GM19438 (cell line): Measurements from ENCODE around the gene COL27A1.

ENCODE experiments used
- ATAC-seq: cut with Tn5 transposase; IDR thresholded peaks from one replicate; pipeline ENCODE4 v1.9.1; 2021; ENCODE audit warnings: low read depth; ENCODE audit not compliant: unreplicated experiment

Gene COL27A1

GRCh38 chr9:114280636-114281472 is 125.5 kb downstream of the COL27A1 start:
- ATAC-seq, result no peak

GRCh38 chr9:114281473-114282103 is 126.3 kb downstream of the COL27A1 start:
- no peak for ATAC-seq

GRCh38 chr9:114282104-114282485 is 126.8 kb downstream of the COL27A1 start:
- ATAC-seq, result no peak

DNA sequence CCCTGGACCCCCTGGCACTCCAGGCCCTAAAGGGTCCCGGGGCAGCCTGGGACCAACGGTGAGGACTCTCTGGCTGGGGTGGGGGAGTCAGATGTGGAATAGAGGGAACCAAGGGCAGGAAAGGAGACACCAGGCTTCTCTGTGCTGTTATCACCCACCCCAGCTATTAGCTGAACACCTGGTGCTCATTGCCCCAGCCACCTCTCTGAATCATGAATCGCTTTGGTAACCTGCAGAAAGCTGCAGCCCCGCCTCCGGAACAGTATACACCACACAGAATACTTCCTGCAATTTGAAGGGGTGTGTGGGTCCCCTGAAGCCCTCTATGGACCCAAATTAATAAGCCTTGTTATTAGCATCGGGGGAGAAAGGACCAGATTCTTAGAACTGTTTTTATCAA is 127.2 kb downstream of the COL27A1 start:
- no peak for ATAC-seq

GRCh38 chr9:114282926-114283325 is 127.6 kb downstream of the COL27A1 start:
- no peak for ATAC-seq

DNA sequence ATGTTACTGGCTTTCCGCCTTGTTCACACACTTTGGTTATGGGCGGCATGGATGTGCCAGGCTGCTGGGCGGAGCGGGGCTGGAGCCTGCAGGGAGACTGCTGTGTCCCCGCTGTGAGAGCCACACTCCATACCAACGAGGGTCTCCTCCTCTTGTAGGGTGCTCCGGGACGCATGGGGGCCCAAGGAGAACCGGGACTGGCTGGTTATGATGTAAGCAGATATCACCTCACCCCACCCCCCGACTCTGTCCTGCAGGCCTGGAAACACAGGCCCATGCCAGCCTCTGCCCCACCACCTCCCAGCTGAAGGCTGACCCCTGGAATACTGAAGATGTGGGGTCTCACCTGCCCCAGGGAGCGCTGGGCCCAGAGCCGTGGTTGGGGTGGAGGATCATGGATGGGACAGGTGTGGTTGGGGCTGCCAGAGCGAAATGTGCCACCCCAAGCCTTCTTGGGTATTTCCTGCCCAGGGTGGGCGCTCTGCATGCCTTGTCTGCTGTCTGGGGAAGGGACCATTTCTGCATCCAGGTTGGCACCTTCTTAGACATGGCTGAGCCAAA is 128.3 kb downstream of the COL27A1 start:
- no peak for ATAC-seq

GRCh38 chr9:114284316-114285060 is 129.2 kb downstream of the COL27A1 start:
- no peak for ATAC-seq

DNA sequence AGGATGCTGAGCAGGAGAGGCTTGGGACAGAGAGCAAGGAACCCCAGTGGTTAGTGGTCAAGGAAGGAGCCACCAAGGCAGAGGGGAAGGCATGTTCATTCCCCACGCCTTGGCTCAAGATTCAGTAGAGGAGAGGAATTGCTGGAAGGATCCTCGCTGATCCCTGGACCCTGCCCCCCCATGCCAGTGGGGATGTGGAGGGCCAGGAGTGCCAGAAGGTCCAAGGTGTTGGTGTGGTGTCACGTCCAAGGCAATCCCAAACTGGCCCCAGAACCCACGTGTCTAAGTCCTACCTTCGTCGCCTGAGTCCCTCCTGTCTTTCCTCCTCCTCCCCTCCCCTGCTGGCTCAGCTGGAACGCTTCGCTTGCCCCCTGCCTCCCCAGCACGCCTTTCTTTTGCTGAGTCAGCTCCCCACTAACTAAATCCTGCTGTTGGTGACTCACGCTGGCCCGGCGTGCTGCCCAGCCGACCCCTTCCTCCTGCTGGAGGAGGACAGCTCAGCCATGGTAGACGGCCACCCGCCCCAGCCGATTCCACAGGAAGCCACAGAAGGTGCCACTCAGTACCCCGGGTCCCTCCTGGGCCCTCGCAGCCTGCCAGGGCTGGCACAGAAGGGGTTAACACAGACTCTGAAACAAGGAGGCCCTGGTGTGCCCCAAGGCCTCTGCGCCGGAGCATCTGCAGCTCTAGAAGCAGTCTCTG is 130.0 kb downstream of the COL27A1 start:
- no peak for ATAC-seq

GRCh38 chr9:114286146-114286679 is 130.9 kb downstream of the COL27A1 start:
- ATAC-seq, result no peak

DNA sequence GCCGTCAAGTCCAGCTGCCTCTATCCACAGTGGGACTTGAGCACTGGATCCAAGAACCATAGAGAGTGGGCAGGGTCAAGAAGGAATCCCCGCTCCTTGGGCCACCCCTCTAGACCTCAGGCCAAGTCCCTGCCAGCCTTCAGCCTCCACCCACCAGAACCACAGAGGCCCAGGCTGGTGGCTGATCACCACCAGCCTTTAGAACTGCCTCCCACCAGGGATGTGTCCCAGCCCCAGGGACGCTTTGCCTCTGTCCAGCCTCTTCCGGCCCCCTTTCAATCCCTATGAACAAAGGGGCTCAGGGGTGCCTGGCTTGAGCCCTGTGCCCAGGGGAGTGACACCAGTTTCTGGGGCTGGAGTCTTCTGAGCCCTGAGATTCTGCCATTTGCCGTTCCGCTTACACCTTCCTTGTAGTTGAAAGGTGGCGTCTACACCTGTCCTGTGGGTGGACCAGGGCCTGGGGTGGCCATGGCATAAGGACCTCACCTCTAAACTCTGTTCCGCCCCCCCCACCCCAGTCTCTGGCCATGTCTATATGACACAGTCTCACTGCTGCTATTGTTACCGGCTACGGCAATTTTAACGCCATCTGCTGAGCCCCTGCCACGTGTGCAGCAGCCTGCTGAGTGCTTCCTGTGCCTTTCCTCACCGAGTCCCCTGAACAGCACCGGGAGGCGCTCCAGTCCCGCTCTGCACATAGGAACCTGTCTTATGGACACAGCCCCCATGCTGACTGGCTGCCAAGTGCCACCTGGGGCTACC is 131.8 kb downstream of the COL27A1 start:
- ATAC-seq, result no peak

DNA sequence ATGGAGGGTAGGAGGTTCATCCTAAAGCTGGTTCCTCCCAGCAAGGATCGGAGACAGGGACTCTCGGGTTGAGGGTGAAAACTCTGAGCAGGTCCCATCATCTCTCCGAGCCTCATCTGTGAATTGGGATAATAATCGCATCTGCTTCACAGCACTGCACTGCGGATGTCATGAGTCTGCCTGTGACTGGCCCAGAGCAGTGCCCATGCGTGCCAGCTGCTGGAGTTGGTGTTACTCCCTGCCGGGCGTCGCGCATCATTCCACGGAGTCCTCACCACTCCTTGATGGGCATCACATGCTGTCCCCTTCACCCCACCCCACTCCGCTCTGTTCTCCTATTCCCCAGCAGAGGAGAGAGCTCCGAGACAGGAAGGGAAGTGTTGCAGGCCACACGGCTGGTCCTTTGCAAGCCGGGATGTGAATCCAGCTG is 132.4 kb downstream of the COL27A1 start:
- ATAC-seq, result no peak

DNA sequence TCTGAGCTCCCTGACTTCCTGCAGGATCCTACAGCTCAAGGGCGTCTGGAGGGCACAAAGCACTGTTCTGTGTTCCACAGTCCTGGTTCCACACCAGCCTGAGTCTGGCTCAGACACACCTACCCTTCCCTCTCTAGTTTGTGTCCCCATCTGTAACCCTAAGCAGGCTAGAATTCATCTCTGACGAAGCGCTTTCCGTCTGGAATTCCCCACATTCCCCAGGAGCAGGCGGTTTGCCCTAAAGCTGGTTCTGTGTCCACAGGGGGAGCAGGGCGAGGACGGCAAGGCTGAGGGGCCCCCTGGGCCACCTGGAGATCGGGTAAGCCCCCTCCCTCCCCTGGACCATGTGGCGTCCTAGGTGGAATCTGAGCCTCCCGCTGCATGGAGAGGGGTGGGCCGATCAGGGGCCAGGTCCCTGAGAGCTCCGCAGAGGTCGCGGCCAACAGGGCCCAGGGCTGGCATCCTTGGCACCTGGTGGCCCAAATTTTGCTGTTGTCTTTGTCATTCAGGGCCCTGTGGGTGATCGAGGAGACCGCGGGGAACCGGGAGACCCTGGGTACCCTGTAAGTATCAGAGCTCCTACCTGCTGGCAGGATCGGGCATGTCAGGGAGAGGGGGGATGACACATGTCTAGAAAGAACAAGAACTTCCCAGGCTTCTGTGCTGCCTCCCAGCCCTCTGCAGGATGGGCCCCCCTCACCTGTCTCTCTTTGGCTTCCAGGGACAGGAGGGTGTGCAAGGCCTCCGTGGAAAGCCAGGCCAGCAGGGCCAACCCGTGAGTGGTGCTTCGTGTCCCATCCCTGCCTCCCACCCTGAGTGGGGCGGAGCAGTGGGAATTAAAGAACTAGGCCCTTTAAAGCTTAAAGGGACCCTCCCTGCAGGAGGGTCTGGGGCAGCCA is 133.1 kb downstream of the COL27A1 start:
- no peak for ATAC-seq

DNA sequence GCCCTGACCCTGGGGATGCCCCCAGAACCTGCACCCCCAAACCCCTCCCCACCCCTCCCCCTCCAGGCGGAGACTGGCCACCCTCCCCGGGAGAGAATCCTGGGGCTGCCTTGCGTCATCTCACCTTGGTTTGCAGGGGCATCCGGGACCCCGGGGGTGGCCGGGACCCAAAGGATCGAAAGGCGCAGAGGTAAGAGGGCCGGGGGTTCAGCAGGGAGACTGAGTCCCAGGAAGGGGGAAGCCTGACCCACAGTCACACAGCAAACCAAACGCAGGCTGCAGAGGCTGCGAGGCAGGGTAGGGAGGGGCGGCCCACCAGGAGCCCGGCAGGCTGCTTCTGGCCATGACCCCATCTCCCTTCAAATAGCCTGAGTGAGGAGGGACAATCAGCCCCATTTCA is 133.8 kb downstream of the COL27A1 start:
- no peak for ATAC-seq

GRCh38 chr9:114289571-114290481 is 134.5 kb downstream of the COL27A1 start:
- no peak for ATAC-seq

GRCh38 chr9:114290561-114290986 is 135.2 kb downstream of the COL27A1 start:
- no peak for ATAC-seq

DNA sequence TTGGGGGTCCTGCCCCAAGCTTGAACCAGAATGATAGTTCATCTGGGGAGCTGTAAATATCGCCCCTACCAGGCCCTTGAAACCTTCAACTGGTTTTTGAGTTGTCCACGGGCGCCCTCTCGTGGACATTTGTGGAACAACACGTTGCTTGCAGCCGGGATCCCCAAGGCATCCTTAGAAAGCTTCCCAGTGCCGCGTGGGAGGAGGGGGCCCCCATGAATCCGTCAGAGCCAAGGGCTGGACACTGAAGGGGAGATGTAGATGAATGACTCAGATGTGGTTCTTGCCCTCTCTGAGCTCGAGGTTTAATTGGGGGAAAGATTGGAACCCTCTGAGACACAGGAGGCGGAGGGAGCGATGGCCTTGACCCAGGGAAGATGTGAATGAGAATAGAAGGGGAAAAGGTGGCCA is 135.7 kb downstream of the COL27A1 start:
- ATAC-seq, result no peak

DNA sequence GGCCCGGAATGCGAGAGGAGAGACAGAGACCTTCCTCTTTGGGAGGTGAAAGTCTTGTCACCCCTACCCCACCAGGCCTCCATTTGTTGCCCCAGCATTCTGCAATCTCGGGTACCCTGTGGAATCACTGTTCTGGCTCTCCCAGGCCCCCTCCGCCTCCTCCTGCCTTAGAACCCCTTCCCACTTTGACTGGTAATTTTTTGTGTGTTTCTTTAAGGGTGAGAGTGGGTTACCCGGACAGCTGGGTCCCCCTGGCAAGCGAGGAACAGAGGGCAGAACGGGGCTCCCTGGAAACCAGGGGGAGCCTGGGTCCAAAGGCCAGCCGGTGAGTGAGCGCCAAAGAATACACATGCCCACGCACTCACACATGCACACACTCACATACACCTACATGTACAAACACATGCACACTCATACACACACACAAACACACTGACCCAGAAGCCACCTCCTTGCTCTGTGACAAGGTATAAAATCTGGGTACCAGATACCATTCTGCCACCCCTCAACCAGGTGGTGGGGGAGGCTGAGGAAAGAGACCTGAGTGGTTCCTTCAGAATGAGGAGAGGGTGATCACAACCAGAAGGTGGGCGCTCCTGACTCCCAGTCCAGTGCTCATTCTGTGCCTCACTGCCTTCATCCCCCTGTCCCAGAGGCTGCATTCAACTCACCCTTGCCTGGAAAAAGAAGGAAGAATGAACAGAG is 136.7 kb downstream of the COL27A1 start:
- no peak for ATAC-seq
